D341Med (cell line): ENCODE data around the gene SLFN12L.
"Not testable (repeated sequence)": the region's sequence is repeated elsewhere in the genome, so short reads cannot be mapped to it uniquely, and the experiment has no call there.

Source experiments
- DNase-seq: peaks from one replicate; pipeline ENCODE4 v3.0.0; 2012; ENCODE audit warnings: low spot score

Gene SLFN12L

DNA sequence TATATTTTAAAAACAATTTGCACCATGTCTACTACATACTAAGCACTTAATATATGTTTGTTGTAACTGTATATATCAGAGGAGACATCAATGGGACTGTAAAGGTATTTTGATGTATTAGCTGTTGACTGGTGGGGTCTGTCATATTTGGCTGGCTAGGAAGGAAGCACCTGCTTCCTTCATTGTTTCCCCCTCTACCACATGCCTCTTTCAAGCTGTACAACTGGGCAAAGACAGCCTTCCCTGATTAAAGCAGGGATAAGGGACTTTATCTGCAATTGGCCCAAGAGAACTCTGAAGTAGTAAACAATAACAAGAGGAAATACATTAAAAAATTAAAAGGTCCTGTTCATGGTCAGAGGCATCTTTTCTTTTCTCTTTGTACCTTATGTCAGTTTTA is 5.5 kb upstream of the SLFN12L start:
- no peak for DNase-seq

DNA sequence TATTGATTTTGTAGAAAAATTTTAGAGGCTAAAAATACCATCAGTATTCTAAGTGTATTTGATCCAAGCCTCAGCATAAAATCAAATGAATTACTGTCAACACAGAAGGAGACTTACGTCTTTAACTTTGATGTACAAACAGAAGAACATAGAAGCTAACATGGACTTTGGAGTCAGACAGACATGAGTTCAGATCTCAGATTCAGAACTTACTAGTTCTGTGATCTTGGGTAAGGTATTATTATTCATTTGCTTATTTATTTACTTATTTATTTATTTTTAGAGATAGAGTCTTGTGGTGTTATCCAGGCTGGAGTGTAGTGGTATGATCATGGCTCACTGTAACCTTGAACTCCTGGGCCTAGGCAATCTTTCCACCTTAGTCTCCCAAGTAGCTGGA is 4.0 kb upstream of the SLFN12L start:
- no peak for DNase-seq

GRCh38 chr17:35540589-35541404 is 3.3 kb upstream of the SLFN12L start:
- DNase-seq = no peak

DNA sequence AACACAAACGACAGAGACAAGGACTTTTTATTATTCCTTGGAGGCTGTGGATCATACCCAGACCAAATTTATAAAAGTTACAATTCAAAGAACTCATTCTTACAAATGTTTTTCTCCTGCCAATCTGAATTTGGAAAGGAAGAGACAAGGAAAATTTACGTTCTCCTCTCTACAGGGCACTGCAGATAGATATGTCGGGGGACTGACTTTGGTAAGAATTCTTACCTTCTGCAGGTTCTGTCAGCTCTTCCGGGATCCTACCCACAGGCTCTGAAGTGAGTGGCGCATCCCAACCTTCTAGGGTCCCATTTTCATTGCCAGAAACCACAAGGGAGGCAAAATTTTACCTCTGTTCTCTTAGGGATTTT is 2.2 kb upstream of the SLFN12L start:
- no peak for DNase-seq

DNA sequence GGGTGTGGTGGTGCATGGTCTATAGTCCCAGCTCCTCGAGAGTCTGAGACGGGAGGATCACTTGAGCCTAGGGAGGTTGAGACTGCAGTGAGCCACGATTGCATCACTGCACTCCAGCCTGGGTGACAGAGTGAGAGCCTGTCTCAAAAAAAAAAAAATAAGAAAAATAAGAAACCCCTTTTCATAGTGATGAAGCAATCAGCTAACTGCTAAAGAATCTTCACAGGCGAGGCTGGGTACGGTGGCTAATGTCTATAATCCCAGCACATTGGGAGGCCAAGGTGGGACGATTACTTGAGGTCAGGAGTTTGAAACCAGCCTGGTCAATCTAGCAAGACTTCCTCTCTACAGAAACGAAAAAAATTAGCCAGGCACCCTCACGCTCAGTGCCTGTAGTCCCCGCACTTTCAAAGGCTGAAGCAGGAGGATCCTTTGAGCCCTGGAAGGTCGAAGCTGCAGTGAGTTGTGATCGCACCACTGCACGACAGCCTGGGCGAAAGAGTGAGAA is 760 bp downstream of the SLFN12L start:
- no peak for DNase-seq

- not testable (repeated sequence) for DNase-seq
Observed at GRCh38 chr17:35535406-35535805, 2.1 kb downstream of the SLFN12L start.

DNA sequence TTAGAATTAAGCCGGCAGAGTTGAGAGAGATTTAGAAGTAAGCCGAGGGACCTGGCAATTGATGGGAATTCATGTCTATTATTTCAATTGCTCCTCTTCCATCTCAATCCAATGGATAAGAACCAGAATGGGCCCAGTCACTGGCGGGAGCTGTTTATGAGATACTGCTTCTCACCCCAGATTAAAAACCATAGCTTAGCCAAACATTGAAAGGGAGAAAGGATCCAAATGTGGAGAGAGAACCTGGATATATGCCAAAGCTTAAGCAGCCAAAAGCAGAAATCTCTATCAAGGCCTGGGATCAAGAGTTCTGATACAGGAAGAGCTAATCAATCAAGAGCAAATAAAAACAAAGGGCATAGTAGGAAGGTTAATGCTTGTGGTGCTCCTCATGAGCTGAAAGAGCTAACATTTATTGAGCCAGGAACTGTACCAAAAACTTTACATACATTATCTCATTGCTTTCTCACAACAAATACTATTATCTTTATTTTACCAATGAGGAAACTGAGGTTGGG is 2.8 kb downstream of the SLFN12L start:
- no peak for DNase-seq

DNA sequence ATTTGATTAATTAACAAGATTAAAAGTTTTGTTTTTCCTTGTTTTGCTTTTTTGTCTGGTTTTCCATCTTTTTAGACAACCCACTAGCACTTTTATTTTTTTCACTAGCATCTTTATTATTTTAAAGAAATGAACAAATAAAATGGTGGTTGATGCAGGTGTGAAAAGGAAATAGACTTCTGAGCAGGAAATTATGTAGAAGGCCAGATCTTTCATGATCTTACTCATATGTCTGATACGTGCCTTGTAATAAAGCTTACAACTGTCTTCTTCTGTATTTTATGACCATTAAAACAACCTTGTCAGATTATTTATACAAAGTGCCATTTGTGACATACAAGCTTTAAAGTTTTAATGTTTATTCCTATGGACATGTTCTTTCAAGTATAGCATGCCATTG is 6.3 kb downstream of the SLFN12L start:
- no peak for DNase-seq

DNA sequence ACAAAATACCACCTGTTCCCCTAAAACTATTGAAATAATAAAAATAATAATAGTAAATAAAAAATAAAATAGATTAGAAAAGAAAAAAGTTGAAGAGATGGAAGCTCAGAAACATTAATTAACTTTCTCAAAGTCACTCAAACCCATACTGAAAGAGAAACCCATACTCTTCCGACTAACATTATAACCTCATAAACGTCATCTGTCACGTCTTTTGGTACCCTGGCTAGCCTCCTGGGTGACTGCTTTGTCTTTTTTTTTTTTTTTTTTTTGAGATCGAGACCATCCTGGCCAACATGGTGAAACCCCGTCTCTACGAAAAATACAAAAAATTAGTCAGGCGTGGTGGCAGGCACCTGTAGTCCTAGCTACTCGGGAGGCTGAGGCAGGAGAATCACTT is 7.6 kb downstream of the SLFN12L start:
- no peak for DNase-seq

DNA sequence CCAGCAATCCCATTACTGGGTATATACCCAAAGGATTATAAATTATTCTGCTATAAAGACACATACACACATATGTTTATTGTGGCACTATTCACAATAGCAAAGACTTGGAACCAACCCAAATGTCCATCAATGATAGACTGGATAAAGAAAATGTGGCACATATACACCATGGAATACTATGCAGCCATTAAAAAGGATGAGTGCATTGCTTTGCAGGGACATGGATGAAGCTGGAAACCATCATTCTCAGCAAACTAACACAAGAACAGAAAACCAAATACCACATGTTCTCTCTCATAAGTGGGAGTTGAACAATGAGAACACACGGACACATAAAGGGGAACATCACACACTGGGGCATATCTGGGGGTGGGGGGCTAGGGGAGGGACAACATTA is 8.2 kb downstream of the SLFN12L start:
- DNase-seq = not testable (repeated sequence)

DNA sequence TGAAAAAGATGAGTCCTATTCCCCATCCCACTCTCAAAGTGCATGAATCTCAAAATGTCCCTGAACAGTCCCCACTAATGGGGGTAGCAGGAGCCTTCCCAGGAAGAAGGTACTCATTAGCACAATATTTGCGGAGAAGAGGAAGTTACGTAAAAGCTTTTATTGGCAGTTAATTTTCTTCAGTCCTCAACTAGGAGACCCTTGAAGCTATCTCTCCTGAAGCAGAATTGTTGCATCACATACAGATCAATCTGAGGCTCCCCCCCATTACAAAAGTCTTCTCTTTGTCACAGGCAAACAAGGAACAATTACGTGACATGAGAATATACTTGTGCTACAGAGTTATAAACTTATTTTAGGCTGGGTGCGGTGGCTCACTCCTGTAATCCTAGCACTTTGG is 14.2 kb downstream of the SLFN12L start:
- no peak for DNase-seq

DNA sequence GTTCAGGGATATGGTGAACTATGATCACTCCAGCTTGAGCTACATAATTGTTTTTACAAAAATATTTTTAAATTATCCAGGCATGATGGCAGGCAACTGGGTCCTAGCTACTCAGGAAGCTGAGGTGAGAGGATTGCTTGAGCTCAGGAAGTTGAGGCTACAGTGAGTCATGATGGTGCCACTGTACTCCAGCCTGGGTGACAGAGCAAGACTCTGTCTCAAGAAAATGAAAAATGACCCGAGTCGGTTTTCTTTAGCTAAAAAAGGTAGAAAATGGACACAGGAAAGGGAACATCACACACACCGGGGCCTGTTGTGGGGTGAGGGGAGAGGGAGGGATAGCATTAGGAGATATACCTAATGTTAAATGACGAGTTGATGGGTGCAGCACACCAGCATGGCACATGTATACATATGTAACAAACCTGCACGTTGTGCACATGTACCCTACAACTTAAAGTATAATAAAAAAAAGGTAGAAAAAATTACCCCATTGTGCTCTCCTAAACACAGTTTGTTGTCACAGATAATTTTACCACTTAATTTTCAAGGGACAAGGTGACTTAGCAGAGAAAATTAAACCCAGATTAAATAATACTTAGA is 15.7 kb downstream of the SLFN12L start:
- not testable (repeated sequence) for DNase-seq

GRCh38 chr17:35521150-35521549 is 16.3 kb downstream of the SLFN12L start:
- DNase-seq = no peak

DNA sequence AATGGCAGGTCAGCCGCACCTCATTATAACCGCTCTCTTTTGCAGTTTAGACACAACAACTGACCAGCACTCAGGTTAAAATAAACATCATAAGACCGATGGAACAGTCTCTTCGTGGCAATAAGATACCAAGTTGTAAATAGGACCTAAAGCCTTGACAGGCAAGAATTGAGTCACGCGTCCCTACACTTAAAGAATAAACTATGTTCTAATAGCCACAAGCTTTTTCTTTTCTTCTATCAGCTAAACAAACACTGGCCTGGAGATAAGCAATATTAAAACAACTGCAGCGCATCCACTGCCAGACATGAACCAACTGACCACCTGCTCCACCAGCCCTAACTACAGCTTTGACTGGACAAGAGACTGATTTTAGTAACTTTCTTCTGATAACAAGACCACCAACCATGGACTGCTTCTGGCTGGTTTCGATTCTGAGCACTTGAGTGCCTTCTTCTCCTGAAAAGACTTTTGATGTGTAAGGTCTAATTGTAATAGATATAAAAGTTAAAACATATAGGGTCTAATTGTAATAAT is 17.5 kb downstream of the SLFN12L start:
- DNase-seq = no peak

GRCh38 chr17:35519439-35519838 is 18.0 kb downstream of the SLFN12L start:
- no peak for DNase-seq

DNA sequence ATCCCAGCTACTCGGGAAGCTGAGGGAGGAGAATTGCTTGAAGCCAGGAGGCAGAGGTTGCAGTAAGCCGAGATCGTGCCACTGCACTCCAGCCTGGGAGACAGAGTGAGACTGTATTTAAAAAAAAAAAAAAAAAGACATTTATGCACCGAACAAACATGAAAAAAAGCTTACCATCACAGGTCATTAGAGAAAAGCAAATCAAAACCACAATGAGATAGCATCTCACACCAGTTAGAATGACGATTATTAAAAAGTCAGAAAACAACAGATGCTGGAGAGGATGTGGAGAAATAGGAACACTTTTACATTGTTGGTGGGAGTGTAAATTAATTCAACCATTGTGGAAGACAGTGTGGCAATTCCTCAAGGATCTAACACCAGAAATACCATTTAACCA is 19.0 kb downstream of the SLFN12L start:
- not testable (repeated sequence) for DNase-seq

DNA sequence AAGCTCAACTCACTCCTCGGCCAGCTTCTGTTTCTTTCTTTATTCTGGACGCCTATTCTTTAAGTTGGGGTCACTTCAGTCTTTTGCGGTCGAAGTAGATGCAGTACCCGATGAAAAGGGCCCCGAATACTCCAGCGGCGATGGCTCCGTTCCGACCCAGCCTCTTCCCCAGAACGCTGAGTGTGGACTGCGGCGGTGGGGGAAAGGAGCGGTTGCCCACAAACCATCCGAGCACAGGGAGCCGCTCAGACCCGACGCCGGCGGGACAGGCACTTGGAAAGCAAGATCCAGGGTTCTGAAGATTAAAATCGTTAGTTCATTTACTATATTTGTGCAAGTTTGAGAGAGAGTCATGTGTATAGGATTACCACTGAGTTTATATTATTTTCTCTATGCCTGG is 22.5 kb downstream of the SLFN12L start:
- no peak for DNase-seq

DNA sequence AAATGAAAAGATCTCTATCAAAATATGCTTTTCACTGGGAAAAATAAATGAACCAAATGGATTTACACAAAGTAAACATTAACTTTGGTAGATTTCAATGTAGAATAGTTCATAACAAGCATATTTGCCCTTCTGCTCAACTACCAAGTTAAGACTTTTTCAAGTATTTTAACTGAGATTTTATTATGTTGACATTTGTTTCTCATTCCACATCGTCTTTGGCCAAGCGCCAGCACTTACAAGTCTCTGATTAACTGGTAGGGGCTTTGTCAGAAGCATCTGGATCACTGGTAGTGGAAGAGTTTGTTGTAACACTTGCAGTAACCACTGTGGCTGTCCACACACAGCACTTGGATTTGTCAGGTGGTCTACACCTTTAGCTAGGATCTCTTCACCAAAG is 22.9 kb downstream of the SLFN12L start:
- no peak for DNase-seq

GRCh38 chr17:35510052-35510451 is 27.4 kb downstream of the SLFN12L start:
- no peak for DNase-seq

GRCh38 chr17:35507714-35508113 is 29.8 kb downstream of the SLFN12L start:
- not testable (repeated sequence) for DNase-seq

DNA sequence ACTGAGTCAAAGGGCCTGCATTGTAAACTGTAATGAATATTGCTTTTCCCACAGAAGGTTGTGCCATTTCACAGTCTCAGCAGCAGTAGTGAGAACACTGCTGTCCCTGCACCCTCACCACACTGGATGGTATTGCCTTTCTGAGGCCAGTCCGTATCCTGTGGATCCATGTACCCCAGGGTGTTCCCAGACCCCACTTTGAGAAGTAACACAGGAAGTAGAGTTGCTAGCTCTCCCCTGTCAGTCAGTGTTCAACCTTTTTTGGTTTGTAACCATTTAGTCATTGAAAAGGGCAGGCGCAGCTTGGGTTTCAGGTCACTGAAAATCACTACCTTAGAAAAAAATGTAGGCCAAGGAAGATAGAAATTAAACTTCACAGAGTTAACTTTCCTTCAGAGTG is 37.9 kb downstream of the SLFN12L start:
- no peak for DNase-seq

- no peak for DNase-seq
Observed at GRCh38 chr17:35498448-35499178, 38.9 kb downstream of the SLFN12L start.
